Ammon's horn (tissue), 1 donor: Measurements from ENCODE around the gene DNHD1.

ENCODE experiments used
- DNase-seq: peaks from one replicate; pipeline ENCODE4 v3.0.0-alpha.2; 2016; ENCODE audit warnings: low spot score

Gene DNHD1

GRCh38 chr11:6530848-6531247 is 33.8 kb downstream of the DNHD1 start:
- DNase-seq = no peak

- DNase-seq = peak; percentile 83
Measured at GRCh38 chr11:6531267-6531752, 34.2 kb downstream of the DNHD1 start.

GRCh38 chr11:6538456-6538855 is 41.4 kb downstream of the DNHD1 start:
- no peak for DNase-seq

GRCh38 chr11:6538945-6539344 is 41.9 kb downstream of the DNHD1 start:
- DNase-seq = no peak

GRCh38 chr11:6539748-6540268 is 42.7 kb downstream of the DNHD1 start:
- DNase-seq = no peak

- peak; percentile 57 for DNase-seq
Measured at GRCh38 chr11:6541356-6541755, 44.3 kb downstream of the DNHD1 start.

GRCh38 chr11:6542727-6543126 is 45.6 kb downstream of the DNHD1 start:
- no peak for DNase-seq

- no peak for DNase-seq
Measured at GRCh38 chr11:6544921-6545850, 48.1 kb downstream of the DNHD1 start.

GRCh38 chr11:6545917-6546605 is 49.0 kb downstream of the DNHD1 start:
- DNase-seq = peak; percentile 66

GRCh38 chr11:6546735-6547134 is 49.7 kb downstream of the DNHD1 start:
- no peak for DNase-seq

GRCh38 chr11:6547177-6547576 is 50.1 kb downstream of the DNHD1 start:
- no peak for DNase-seq

GRCh38 chr11:6548121-6548520 is 51.0 kb downstream of the DNHD1 start:
- DNase-seq = no peak

- DNase-seq = no peak
Measured at GRCh38 chr11:6548641-6549040, 51.6 kb downstream of the DNHD1 start.

- no peak for DNase-seq
Measured at GRCh38 chr11:6553634-6554033, 56.6 kb downstream of the DNHD1 start.

GRCh38 chr11:6554828-6555706 is 58.0 kb downstream of the DNHD1 start:
- no peak for DNase-seq

- no peak for DNase-seq
Measured at GRCh38 chr11:6556139-6556949, 59.3 kb downstream of the DNHD1 start.

GRCh38 chr11:6557063-6557462 is 60.0 kb downstream of the DNHD1 start:
- DNase-seq = no peak

- no peak for DNase-seq
Measured at GRCh38 chr11:6557761-6558674, 60.9 kb downstream of the DNHD1 start.

- no peak for DNase-seq
Measured at GRCh38 chr11:6559369-6559768, 62.3 kb downstream of the DNHD1 start.

- DNase-seq = no peak
Measured at GRCh38 chr11:6561288-6561687, 64.2 kb downstream of the DNHD1 start.
